Mucosa of descending colon (tissue), 3 donors: ENCODE data around the gene BCL2L1. TPM values are rescaled to one million over a fixed set of nuclear protein-coding genes. Genes with fewer than 3 reads are reported as not detected.
"Not testable (repeated sequence)": the region's sequence is repeated elsewhere in the genome, so short reads cannot be mapped to it uniquely, and the experiment has no call there.

Experiments
- ATAC-seq: fragments of 200-7000 bp; cut with Tn5 transposase; one replicate; pipeline ENCODE4 v1.9.1; 2020; ENCODE audit warnings: mild to moderate bottlenecking, moderate library complexity
- DNase-seq, 3 donors: peaks; one replicate each; pipeline ENCODE4 v3.0.0-alpha.2; 2020
- H3K36me3 ChIP-seq: fragments of 200-600 bp; one replicate; pipeline ENCODE4 v1.8.0; 2021; ENCODE audit warnings: low read depth, mild to moderate bottlenecking
- H3K4me1 ChIP-seq: fragments of 200-600 bp; one replicate; pipeline ENCODE4 v1.8.0; 2021; ENCODE audit warnings: low read depth, mild to moderate bottlenecking
- H3K4me3 ChIP-seq: fragments of 200-600 bp; one replicate; pipeline ENCODE4 v1.8.0; 2021; ENCODE audit warnings: mild to moderate bottlenecking
- H3K9me3 ChIP-seq: fragments of 200-600 bp; one replicate; pipeline ENCODE4 v1.8.0; 2021; ENCODE audit warnings: mild to moderate bottlenecking
- intact Hi-C, 2 donors: fragments of 100-400 bp; cut with DNase I in 1 of 2; cut with micrococcal nuclease in 1 of 2; formaldehyde crosslinking; loops; one replicate each; pipeline versions ENCODE4 v1.11.0 to v1.11.1; 2022; cut with DNase I, micrococcal nuclease
- total RNA-seq, 3 donors: library from RNA; stranded (reverse); fragmentation: NEBNext Ultra II Directional in 2 of 3; extraction: Animal tissue kit (Norgen Biotek cat#: 25700) in 2 of 3; gene quantifications; one replicate each; pipeline versions ENCODE4 v1.2.1 to v1.2.4, GENCODE V29; 2021 to 2023
- TF ChIP-seq, protein P1 (sequence below): fragments of 200-600 bp; IDR thresholded peaks from one replicate; pipeline ENCODE4 v1.8.0; 2022; ENCODE audit warnings: antibody characterized with exemption, mild to moderate bottlenecking
- donor health status: DM: no; HTN: no; CAD: no; lungs with moderate emphysema.
- donor health status: DM: no; HTN: no; CAD: no.
- donor health status: DM: no; HTN: yes; CAD: no.

The BCL2L1 gene
- total RNA-seq, 3 donors from 2014 or later = 76.2 to 90.3 (median 78.1) TPM

DNA sequence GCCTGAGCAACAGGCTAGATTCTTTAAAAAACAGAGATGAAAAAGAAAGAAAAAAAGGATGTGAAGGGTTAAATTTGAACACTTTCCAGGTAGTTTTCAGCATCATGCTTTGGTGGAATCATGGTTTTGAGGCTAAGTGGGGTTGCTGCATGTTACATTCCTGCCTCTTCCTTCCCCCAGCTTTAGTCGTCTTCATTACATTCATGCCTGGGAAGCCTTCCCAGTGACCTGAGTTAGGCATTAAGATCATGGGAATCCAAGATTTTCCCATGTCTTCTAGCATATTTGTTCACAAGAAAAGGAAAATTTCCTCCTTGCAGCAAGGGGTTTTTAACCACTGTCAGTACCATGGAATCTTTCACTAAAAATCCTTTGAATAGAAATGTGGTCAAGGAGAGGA is 28.5 kb upstream of the BCL2L1 start:
- Histone ChIP-seq H3K4me3 (no peak overlapping the region), H3K4me1 (no peaks in the 10 kb centered on the region), H3K36me3 (no peaks in the 10 kb centered on the region), H3K9me3 (no peaks in the 10 kb centered on the region)
- TF ChIP-seq, protein P1, sequence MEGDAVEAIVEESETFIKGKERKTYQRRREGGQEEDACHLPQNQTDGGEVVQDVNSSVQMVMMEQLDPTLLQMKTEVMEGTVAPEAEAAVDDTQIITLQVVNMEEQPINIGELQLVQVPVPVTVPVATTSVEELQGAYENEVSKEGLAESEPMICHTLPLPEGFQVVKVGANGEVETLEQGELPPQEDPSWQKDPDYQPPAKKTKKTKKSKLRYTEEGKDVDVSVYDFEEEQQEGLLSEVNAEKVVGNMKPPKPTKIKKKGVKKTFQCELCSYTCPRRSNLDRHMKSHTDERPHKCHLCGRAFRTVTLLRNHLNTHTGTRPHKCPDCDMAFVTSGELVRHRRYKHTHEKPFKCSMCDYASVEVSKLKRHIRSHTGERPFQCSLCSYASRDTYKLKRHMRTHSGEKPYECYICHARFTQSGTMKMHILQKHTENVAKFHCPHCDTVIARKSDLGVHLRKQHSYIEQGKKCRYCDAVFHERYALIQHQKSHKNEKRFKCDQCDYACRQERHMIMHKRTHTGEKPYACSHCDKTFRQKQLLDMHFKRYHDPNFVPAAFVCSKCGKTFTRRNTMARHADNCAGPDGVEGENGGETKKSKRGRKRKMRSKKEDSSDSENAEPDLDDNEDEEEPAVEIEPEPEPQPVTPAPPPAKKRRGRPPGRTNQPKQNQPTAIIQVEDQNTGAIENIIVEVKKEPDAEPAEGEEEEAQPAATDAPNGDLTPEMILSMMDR = no peak
- intact Hi-C loops = no loop called here
- DNase-seq (no peak), ATAC-seq (no peak)

DNA sequence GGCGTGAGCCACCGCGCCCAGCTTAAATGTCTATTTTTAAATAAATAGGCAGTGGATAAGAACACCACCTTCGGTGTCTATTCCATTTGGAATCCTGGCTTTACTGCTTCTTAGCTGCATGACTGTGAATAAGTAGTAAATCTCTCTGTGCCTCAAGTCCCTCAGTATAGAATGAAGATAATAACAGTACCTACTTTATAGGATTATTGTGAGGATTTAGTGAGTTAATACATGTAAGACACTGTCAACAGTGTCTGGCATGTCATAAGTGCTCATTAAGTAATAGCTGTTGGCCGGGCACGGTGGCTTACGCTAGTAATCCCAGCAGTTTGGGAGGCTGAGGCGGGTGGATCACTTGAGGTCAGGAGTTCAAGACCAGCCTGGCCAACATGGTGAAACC is 26.6 kb upstream of the BCL2L1 start:
- no peak for ATAC-seq
- intact Hi-C loops = no loop called here
- no peaks in the 10 kb centered on the region for H3K9me3 ChIP-seq
- H3K36me3 ChIP-seq = no peaks in the 10 kb centered on the region
- TF ChIP-seq, protein P1 = no peak
- DNase-seq = no peak
- no peak overlapping the region for H3K4me3 ChIP-seq
- H3K4me1 ChIP-seq = no peaks in the 10 kb centered on the region

DNA sequence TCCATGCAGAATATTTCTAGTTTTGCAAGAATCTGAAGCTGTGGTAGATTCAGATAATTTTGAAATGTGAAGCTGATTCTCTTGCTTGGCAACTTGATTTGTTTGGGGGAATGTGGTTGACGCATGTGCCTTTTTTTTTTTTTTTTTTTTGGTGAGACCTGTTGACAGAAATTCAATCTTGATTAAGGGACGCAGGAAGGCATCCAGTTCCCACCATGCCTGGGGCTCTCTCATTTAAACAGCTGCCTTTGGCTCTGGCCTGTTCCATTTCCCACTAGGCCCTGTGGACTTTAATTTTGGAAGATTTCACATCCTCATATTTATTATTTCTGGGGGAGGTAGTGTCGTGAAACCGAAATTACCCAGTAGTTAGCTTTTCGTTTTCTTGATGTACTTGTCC is 25.0 kb upstream of the BCL2L1 start:
- Histone ChIP-seq H3K4me1 (no peaks in the 10 kb centered on the region), H3K9me3 (no peaks in the 10 kb centered on the region), H3K4me3 (no peak overlapping the region), H3K36me3 (no peaks in the 10 kb centered on the region)
- no peak for ATAC-seq
- DNase-seq = no peak
- intact Hi-C loops = no loop called here
- TF ChIP-seq, protein P1 = no peak

DNA sequence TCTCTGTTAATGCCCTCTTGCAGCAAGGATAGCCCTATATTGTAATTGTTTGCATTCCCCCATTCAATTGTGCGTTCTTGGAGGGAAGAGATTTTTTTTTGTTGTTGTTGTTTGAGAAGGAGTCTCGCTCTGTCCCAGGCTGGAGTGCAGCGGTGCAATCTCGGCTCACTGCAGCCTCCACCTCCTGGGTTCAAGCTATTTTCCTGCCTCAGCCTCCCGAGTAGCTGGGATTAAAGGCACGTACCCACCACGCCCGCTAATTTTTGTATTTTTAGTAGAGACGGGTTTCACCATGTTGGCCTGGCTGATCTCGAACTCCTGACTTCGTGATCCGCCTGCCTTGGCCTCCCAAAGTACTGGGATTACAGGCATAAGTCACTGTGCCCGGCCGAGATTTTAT is 24.4 kb upstream of the BCL2L1 start:
- ATAC-seq, H3K4me1 ChIP-seq, intact Hi-C loops, H3K4me3 ChIP-seq, H3K36me3 ChIP-seq, DNase-seq, H3K9me3 ChIP-seq: not testable (repeated sequence)

DNA sequence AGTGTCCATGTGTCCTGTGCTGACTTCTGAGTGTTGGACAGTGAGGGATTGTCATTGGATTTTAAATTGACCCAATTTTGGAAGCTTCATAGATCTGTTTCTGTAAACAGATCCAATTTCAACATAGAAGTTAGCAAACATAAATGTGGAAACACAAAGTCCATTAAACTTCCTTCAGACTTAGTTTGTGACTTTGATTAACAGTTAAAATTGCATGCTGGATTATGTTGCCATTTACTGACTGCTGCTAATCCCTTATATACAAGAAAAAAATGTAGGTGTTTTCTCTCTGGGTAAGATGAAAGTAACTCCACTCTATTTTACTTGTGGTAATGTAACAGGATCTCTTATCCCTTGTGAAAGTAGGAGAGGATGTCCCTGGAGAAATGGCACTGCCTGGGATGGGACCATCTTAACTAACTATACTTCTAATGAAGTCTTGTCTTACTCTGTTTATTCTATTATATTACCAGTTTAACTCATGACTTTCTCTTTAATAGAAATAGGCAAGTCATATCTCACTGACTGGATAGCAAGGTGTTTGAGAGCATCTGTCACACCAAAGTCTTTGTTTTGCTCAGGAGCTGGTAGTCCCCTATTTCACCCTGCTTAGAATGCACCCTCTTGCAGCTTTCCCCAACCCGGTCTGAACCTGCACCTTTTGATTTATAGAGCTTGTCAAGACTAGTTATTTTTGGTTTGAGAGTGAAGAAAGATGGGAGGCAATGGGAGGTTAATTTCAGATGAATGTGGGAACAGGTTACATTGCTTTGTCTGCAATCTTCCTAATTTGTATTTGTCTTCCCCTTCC is 23.6 kb upstream of the BCL2L1 start:
- Histone ChIP-seq H3K4me1 (no peaks in the 10 kb centered on the region), H3K4me3 (no peak overlapping the region), H3K9me3 (no peaks in the 10 kb centered on the region), H3K36me3 (no peaks in the 10 kb centered on the region)
- DNase-seq = no peak
- TF ChIP-seq, protein P1 = no peak
- no peak for ATAC-seq
- intact Hi-C loops = no loop called here

DNA sequence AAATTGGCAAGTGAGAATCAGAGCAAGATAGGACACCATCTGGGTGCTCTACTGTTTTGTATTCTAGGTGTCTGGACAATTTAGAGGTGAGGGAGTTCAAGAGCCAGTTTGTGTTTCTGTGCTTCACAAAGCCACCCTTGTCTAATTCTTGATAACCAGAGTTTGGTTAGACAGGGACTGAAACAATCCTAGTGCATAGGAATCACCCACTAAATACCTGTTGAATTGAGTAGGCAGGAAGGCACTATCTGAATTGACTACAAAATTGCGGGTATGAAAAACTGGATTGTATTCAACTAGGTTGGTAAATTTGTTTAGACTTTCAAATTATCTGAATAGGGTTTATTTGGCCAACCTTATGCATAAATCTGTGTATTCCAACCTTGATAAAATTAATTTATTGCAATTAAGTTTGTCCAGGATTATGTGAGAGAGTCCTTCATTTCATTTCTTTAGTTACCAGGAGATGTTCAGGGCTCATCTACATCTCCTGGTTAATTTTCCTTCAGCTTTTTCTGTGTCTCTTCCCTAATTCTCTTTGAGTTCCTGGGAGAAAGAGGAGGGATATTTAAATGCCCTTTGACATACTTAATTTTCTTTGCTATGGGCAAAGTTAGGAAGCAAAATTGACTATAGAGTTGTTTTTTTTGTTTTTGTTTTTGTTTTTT is 18.1 kb upstream of the BCL2L1 start:
- TF ChIP-seq, protein P1 = no peak
- ATAC-seq (no peak), DNase-seq (no peak)
- Histone ChIP-seq H3K36me3 (no peaks in the 10 kb centered on the region), H3K4me1 (peaks cover 4% of the 10 kb centered on the region), H3K9me3 (no peaks in the 10 kb centered on the region), H3K4me3 (no peak overlapping the region)
- intact Hi-C loops = no loop called here
